Right lobe of liver (tissue), 4 donors: ENCODE data around the gene PITPNC1.

Experiments
- CTCF ChIP-seq, 4 donors: fragments of 200-600 bp in 3 of 4; fragments of 450-650 bp in 1 of 4; IDR thresholded peaks; one replicate each; pipeline versions ENCODE4 v1.5.1 to v1.8.0; 2016 to 2022; ENCODE audit warnings: antibody characterized with exemption in 4 of 4, mild to moderate bottlenecking in 2 of 4
- POLR2A ChIP-seq: fragments of 450-650 bp; IDR thresholded peaks from one replicate; pipeline ENCODE4 v1.6.1; 2017; ENCODE audit warnings: antibody characterized with exemption, mild to moderate bottlenecking
- donor health status: DM: no; HTN: no; CAD: no.
- donor health status: DM: no; HTN: no; CAD: no.
- donor health status: DM: no; HTN: yes; CAD: no.

GRCh38 chr17:67359960-67360791 lies 16.9 kb upstream of the PITPNC1 start:
- TF ChIP-seq CTCF (IDR thresholded peaks at IDR 0.05) (peak in 2 of 4 donors; percentile 11 to 17), POLR2A (no peak)
